Measurements from ENCODE around the gene GLRX3. TPM values are rescaled to one million over a fixed set of nuclear protein-coding genes. Genes with fewer than 3 reads are reported as not detected.

GLRX3 gene
- total RNA-seq, 4 donors from 2014 or later, result 36.3 to 41.3 (median 39.7) TPM

DNA sequence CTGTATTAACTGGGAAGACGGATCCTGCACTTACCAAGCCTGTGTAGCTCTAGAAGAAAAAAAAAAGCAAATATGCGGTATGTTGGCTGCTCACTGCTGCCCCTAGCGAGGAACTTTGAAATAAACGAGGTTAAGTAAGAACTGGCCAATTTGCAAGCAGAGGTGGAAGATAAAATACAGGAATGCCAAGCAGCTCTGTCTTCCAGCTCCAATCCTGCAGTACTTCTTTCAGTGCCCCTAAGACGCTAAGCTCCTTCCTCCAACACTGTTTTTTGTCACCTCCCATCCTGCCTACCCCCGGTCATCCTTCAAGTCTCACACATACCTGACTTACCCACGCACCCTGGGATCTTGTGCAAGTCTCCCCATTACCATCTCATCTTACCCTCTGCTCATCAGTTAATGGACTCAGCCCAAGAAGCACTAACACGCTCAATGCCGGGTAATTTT is 26.4 kb upstream of the GLRX3 start:
- 2 to 3% methylated on average over 9 of the region's 9 CpGs for WGBS, 2 donors
- Histone ChIP-seq H3K9me3 (no peaks in the 10 kb centered on the region), H3K36me3 (no peaks in the 10 kb centered on the region), H3K27me3 (no peaks in the 10 kb centered on the region), H3K4me1 (peaks cover 3 to 9% of the 10 kb centered on the region in 2 donors), H3K4me3 (replicated peaks in 1 of 3) (peak overlapping the region; percentile 57 to 85 (median 68)), H3K27ac (peak overlapping the region; percentile 55 to 94 (median 91))
- intact Hi-C loops (cut with DNase I), result no loop called here
- TF ChIP-seq, protein P1, sequence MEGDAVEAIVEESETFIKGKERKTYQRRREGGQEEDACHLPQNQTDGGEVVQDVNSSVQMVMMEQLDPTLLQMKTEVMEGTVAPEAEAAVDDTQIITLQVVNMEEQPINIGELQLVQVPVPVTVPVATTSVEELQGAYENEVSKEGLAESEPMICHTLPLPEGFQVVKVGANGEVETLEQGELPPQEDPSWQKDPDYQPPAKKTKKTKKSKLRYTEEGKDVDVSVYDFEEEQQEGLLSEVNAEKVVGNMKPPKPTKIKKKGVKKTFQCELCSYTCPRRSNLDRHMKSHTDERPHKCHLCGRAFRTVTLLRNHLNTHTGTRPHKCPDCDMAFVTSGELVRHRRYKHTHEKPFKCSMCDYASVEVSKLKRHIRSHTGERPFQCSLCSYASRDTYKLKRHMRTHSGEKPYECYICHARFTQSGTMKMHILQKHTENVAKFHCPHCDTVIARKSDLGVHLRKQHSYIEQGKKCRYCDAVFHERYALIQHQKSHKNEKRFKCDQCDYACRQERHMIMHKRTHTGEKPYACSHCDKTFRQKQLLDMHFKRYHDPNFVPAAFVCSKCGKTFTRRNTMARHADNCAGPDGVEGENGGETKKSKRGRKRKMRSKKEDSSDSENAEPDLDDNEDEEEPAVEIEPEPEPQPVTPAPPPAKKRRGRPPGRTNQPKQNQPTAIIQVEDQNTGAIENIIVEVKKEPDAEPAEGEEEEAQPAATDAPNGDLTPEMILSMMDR (IDR thresholded peaks at IDR 0.05), result peak; percentile 56 to 84 (median 71)
- no peak for TF ChIP-seq POLR2A (IDR thresholded peaks at IDR 0.05)
- DNase-seq, result peak; percentile 72 to 77

DNA sequence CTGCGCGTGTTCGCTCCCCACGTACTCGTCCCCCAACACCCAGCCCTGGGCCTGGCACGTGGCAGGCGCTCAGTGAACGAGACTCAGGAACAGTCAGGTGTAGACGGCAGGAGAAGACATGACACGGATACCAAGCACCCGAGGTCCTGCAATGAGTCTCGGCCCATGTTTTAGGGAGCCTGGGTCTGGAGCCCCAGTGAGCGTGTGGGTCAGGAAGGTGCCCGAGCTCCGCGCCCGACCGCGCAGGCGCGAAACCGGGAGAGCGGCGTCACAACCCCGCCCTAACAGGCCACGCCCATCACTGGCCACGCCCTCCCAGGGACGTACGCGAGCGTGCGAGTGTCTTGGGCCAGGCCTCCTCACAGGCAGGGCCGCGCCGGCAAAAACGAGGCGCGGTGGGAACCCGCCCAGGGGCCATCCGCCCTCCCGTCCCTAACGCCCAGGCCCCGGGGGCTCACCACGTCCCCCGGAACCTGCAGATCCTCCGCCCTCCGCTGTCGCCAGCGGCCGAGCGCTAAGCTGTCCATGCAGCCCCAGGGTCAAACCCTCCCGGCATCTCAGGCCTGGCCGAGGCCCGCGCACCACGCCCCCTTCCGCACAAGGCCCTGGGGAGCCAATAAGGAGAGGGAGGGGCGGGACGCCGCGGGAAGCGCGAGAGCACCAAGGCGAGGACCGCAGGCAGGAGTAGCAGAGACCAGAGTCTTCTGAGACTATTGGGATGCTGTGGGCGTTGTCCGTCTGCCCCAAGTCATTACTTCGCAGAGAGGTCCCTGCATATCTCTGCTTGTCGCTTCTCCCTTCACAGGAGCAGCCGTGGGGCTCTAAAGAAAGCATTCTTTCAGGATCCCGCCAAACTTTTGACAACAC is 25.7 kb upstream of the GLRX3 start, which contains the start of gene C10orf143:
TSS of gene C10orf143 (minus strand) at position 585 of the 867 bp plus-strand sequence. CDS start at position 527, 58 bp downstream.
- WGBS, 2 donors, result 0% methylated on average over 16 to 20 of the region's 71 CpGs
- intact Hi-C loops (cut with DNase I), result no loop called here

DNA sequence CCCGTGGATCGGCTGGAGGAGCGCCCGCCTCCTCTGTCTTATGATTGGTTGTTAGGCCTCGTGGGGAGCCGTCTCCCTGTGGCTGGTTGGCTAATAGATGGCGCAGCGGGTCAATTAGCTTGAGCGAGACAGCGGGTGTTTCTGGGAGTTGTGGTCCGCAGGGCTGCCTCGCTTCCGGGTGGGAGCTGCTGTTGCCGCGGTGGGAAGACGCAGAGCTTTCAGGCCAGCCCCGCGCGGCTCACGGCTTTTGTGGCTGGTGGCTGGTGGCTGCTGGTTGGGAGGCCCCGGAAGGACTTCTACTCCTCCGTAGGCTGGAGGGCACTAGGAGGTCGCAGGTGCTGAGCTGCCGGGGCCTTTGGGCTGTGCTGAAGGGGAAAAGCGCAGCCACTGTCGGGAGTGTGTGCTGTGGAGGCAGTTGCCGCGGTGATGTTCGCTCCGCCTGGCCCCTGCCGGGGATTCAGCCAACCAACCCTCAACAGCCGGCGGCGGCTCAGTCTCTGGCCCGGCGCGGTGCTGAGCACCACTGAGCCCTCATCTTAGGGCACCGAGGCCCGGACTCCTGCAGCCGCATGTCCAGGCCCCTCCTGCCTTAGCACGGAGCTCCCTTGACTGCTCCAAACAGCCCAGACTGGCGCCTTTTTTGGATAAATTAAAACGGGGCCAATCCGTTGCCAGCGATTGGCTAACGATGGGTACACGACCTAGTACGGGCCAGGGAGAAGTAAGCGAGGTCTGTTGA is 24.9 kb upstream of the GLRX3 start:
- intact Hi-C loops (cut with DNase I), result no loop called here
- Histone ChIP-seq H3K27ac (peak overlapping the region; percentile 52 to 94 (median 91)), H3K27me3 (no peaks in the 10 kb centered on the region), H3K4me3 (replicated peaks in 1 of 3) (peak overlapping the region; percentile 57 to 85 (median 68)), H3K36me3 (no peaks in the 10 kb centered on the region), H3K4me1 (peaks cover 3 to 9% of the 10 kb centered on the region in 2 donors), H3K9me3 (no peaks in the 10 kb centered on the region)
- TF ChIP-seq POLR2A (IDR thresholded peaks at IDR 0.05), result peak in 1 of 2 donors; percentile 61
- TF ChIP-seq, protein P1 (IDR thresholded peaks at IDR 0.05), result no peak
- 0 to 5% methylated on average over 12 to 29 of the region's 49 CpGs for WGBS, 2 donors
- peak; percentile 97 for DNase-seq

More for the DNA sequence above, 25.7 kb upstream of the GLRX3 start, which contains the start of gene C10orf143:
- TF ChIP-seq POLR2A (IDR thresholded peaks at IDR 0.05), result peak; percentile 9 to 86
- TF ChIP-seq, protein P1 (IDR thresholded peaks at IDR 0.05), result no peak
- H3K27ac ChIP-seq, result peak within 1 kb of the TSS; percentile 55 to 94 (median 91)
- peak; percentile 99 for DNase-seq
- H3K4me1 ChIP-seq, result peaks cover 3 to 9% of the 10 kb centered on the region in 2 donors
- H3K36me3 ChIP-seq, result no peaks in the 10 kb centered on the region
- H3K27me3 ChIP-seq, result no peaks in the 10 kb centered on the region
- H3K4me3 ChIP-seq (replicated peaks in 1 of 3), result peak within 1 kb of the TSS; percentile 57 to 85 (median 68)
- H3K9me3 ChIP-seq, result no peaks in the 10 kb centered on the region

DNA sequence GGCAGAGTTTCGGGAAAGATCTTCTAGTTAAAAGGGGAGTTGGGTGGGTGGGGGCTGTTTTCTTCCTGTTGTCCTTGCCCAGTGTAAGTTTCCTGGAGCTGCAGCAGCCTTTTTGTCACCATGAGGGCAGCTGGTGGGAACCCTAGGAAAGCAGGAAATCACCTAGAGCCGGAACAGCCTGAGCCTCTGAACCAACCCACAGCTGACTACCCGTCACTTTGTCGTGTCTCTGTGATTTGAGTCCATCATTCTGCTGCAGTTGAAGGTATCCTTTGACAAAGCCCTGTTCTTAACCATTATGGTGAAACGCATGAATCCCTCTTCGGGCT is 24.4 kb upstream of the GLRX3 start:
- Histone ChIP-seq H3K4me1 (peaks cover 3 to 9% of the 10 kb centered on the region in 2 donors), H3K4me3 (replicated peaks in 1 of 3) (peak overlapping the region; percentile 57 to 85 (median 68)), H3K27ac (peak overlapping the region in 2 of 3 donors; percentile 91 to 94), H3K9me3 (no peaks in the 10 kb centered on the region), H3K36me3 (no peaks in the 10 kb centered on the region), H3K27me3 (no peaks in the 10 kb centered on the region)
- intact Hi-C loops (cut with DNase I), result no loop called here
- no peak for TF ChIP-seq POLR2A (IDR thresholded peaks at IDR 0.05)
- TF ChIP-seq, protein P1 (IDR thresholded peaks at IDR 0.05), result no peak
- DNase-seq, result no peak
- 77 to 84% methylated on average over 6 of the region's 6 CpGs for WGBS, 2 donors
